NCI-H2227 (cell line): ENCODE measurements around the gene CHAF1B.
"Not testable (repeated sequence)": the region's sequence is repeated elsewhere in the genome, so short reads cannot be mapped to it uniquely, and the experiment has no call there.

ENCODE experiments used
- DNase-seq: peaks from one replicate; lab custom pipeline; 2025; ENCODE audit not compliant: unreplicated experiment; lab: John Stamatoyannopoulos, UW

The CHAF1B gene

GRCh38 chr21:36388096-36388495 is 2.9 kb downstream of the CHAF1B start:
- no peak for DNase-seq

GRCh38 chr21:36388835-36389234 is 3.6 kb downstream of the CHAF1B start:
- DNase-seq: peak; percentile 45

DNA sequence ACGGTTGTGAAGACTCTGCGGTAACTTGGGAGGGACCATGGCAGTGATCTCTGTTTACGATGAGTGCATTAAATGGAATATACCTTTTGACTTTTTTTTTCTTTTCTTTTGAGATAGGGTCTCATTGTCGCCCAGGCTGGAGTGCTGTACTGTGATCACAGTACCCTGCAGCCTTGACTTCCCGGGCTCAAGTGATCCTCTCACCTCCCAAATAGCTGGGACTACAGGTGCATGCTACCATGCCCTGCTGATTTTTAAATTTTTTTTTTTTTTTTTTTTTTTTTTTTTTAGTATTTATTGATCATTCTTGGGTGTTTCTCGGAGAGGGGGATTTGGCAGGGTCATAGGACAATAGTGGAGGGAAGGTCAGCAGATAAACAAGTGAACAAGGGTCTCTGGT is 6.5 kb downstream of the CHAF1B start:
- not testable (repeated sequence) for DNase-seq

DNA sequence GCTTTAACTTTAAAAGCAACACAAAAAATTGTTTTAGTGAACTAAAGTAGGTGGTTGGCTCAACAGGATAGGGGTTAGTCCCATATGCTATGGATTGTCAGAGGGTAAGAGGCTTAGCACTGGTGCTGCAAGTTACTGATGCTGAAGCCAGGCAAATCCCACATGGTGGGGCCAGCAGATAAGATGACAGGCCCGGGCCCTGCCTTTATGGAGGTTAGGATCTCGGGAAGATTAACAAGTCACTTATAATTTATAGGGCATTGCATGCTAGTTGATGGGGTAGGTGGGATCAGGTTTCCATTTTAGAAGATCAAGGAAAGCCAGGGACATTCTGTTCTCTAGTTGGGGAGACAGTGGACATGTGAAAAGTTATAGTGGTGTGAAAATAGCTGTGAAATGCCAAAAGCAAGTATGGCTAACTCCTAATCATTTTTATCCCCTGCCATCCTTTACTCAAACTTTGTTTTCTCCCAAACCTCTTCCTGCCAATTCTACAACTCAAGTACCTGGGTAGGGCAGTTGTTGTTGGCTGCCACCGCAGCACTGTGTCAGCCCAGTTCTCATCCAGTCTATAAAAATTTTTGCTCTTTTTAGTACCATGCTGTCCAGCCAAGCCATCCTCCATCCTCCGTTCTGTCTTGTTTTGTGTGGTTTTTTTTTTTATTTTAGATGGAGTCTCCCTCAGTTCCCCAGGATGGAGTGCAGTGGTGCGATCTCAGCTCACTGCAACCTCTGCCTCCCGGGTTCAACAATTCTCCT is 10.3 kb downstream of the CHAF1B start:
- DNase-seq: no peak

GRCh38 chr21:36396325-36396724 is 11.1 kb downstream of the CHAF1B start:
- DNase-seq: no peak

DNA sequence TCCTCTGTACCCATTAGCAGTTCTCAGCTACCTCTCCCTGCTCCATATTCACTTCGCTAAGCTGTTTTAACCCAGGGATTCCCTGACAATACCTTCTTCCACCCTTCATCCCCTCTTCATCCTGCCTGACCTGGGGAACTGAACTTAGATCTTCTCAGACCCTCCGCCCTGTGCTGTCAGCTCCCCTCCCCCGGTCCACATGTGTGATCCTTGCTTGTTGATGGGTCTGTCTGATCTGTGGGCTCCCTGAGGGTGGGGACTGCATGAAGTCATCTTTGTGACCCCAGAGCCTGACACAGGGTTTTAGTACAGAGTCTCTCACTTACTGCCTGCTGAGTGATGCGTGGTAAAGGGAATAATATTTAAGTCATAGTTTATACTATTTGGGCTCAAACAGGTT is 11.8 kb downstream of the CHAF1B start:
- DNase-seq: no peak

GRCh38 chr21:36397606-36398005 is 12.4 kb downstream of the CHAF1B start:
- DNase-seq: no peak

DNA sequence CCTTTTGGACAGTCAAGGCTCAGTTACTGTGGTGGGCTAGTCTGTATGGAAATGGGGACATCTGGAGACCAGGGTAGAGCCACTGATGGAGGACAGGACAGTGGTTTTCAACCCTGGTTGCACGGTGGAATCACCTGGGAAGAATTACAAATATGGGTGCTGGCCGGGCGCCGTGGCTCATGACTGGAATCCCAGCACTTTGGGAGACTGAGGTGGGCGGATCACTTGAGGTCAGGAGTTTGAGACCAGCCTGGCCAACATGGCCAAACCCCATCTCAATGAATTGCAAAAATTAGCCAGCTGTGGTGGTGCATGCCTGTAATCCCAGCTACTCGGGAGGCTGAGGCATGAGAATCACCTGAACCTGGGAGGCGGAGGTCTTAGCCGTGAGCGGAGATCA is 14.5 kb downstream of the CHAF1B start:
- not testable (repeated sequence) for DNase-seq

- DNase-seq: no peak
Observed at GRCh38 chr21:36400719-36401118, 15.5 kb downstream of the CHAF1B start.

DNA sequence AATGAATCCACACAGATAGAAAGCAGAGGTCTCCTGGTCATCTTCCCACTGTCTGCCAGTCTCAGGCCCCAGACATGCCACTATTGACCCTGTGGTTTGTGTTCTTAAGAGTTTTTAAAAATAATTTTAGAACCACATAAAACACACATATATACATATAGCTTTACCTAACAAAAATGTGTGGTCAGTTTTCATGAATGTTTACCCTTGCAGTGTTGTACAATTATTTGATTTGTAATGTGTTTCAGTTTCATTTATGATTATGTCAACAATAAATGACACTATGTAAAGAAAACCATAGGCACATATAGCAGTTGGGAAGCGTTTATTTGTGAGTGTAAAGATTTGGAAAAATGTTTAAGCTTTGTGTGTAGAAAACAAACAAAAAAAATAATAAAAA is 17.1 kb downstream of the CHAF1B start:
- no peak for DNase-seq

- no peak for DNase-seq
Observed at GRCh38 chr21:36403713-36404112, 18.5 kb downstream of the CHAF1B start.

GRCh38 chr21:36408568-36408967 is 23.4 kb downstream of the CHAF1B start:
- no peak for DNase-seq

DNA sequence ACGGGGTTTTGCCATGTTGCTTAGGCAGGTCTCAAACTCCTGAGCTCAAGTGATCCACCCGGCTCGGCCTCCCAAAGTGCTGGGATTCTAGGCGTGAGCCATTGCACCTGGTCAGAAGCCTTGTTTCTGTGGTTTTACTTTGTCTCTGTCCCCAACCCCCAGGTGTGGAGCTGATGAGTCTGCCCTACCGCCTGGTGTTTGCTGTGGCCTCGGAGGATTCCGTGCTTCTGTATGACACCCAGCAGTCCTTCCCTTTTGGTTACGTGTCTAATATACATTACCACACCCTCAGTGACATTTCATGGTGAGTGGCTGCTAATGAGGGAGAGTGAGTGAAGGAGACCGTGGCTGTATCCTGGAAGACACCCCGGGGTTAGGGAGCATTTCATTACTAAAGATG is 26.1 kb downstream of the CHAF1B start:
- no peak for DNase-seq

GRCh38 chr21:36412916-36413315 is 27.7 kb downstream of the CHAF1B start:
- DNase-seq: no peak

DNA sequence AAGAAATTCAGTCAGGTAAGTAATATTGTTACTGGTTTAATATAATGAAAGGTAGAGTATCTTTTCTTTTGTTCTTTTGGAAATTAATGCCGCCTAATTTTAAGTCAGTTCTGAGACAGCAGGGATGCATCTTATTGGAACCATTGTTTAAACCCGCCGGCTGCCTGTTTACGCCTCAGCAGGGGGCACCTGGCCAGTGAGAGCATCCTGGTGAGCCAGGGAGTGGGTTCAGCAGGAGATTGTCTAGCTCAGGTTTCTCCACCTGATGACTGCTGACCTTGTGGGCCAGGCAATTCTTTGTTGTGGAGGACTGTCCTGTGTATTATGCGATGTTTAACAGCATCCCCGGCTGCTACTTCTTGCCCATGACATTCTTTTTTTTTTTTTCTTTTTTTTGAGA is 30.2 kb downstream of the CHAF1B start:
- DNase-seq: no peak

- DNase-seq: no peak
Observed at GRCh38 chr21:36419241-36419640, 34.0 kb downstream of the CHAF1B start.

DNA sequence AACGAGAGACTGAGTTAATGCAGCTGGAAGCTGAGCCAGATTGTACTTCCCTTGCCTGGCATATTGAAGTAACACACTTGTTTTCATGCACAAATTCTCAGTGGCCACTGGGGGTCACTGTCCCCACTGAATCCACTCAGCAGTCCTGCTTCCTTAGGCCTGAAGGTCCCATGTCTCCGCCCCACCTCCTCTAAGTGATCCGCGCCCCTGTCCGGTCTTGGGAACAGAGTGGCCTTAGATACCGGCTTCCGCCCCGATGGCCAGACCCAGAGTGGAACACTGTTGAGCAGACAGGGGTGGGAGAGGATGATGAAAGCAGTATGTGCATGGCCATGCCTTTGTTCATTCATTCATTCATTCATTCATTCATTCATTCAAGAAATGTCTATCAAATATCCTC is 34.8 kb downstream of the CHAF1B start:
- peak; percentile 77 for DNase-seq

DNA sequence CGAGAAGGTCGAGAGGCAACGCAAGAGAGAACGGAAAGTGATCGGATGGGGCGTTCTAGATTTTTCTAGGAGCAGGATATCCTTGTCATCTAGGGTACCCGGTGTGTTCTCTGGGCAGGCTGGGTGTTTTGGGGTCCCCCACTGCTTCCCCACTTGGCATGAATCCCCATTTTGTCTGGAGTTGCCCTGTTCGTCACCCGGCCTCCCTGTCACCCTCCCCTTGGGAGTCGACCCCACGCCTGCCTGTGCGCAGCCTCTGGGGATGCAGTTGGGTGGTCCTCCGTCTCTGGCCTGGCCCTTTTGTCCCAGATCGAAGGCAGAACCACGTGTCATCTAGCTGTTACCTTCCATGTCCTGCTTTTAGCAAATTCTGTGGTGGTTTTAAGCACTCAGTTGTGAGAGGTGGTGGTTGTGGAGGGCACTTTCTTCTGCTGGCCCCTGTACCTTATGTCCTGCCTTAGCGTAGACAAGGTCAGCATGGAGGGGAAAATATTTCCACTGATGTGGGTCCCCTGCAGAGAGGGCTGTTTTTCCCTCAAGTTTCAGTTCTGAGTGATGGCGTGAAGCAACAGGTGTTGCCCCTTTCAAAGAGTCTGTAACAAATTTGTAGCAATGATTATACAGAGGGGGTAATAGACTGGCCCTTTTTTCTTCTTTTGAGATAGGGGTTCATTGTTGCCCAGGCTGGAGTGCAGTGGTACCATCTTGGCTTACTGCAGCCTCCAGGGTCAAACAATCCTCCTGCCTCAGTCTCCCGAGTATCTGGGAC is 35.6 kb downstream of the CHAF1B start:
- no peak for DNase-seq

GRCh38 chr21:36422279-36423098 is 37.3 kb downstream of the CHAF1B start:
- DNase-seq: peak; percentile 16

- DNase-seq: no peak
Observed at GRCh38 chr21:36423771-36424433, 38.7 kb downstream of the CHAF1B start.

DNA sequence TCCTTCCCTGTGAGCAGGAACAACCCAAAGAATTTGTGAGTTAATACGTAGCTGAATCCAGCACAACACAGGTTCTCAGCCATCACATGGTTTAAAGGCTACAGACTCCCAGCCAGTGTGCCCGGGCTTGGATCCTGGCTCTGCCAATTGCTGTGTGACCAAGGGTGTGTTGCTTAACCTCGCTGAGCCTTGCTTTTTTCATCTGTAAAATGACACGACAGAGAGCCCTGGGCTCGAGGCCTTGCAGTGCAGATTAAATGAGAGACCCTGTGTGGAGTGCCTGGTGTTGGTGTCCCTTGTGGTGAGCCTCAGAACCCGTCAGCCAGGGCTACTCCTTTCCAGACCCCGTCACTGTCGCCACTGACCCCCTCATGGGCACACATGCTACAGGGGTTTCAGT is 39.4 kb downstream of the CHAF1B start:
- no peak for DNase-seq
